ENCODE data around the gene PPP1CC. TPM values are rescaled to one million over a fixed set of nuclear protein-coding genes. Genes with fewer than 3 reads are reported as not detected.
"Not testable (repeated sequence)": the region's sequence is repeated elsewhere in the genome, so short reads cannot be mapped to it uniquely, and the experiment has no call there.

PPP1CC gene
- total RNA-seq, 1 experiment from 2014 or later: 154 TPM

- Histone ChIP-seq H3K36me3 (peaks cover 13% of the 10 kb centered on the region), H3K4me1 (replicated peaks) (peaks cover 34% of the 10 kb centered on the region), H3K9me3 (replicated peaks) (no peaks in the 10 kb centered on the region), H3K27me3 (replicated peaks) (no peaks in the 10 kb centered on the region), H3K4me3 (no peak overlapping the region), H3K27ac (no peak overlapping the region)
- peak; percentile 69 to 81 for DNase-seq (ENCODE audit: low read depth in 1 of 2, low spot score in 2 of 2)
These were observed 1.5 kb upstream of the PPP1CC start for GRCh38 chr12:110744151-110744571.

- peaks cover 15% of the 10 kb centered on the region for H3K36me3 ChIP-seq
- peaks cover 37% of the 10 kb centered on the region for H3K4me1 ChIP-seq (replicated peaks)
- no peaks in the 10 kb centered on the region for H3K27me3 ChIP-seq (replicated peaks)
- DNase-seq (ENCODE audit: low read depth in 1 of 2, low spot score in 2 of 2): peak in 1 of 2 experiments; percentile 25
- H3K9me3 ChIP-seq (replicated peaks): no peaks in the 10 kb centered on the region
- no peak overlapping the region for H3K27ac ChIP-seq
- peak overlapping the region; percentile 91 for H3K4me3 ChIP-seq
These were observed 941 bp upstream of the PPP1CC start for GRCh38 chr12:110743571-110744093.

- Histone ChIP-seq H3K27me3 (replicated peaks) (no peaks in the 10 kb centered on the region), H3K27ac (peak overlapping the region; percentile 98), H3K4me3 (peak overlapping the region; percentile 91), H3K9me3 (replicated peaks) (no peaks in the 10 kb centered on the region), H3K4me1 (replicated peaks) (peaks cover 51% of the 10 kb centered on the region), H3K36me3 (peaks cover 28% of the 10 kb centered on the region)
- DNase-seq (ENCODE audit: low read depth in 1 of 2, low spot score in 2 of 2): peak; percentile 40 to 54
These were observed 484 bp downstream of the PPP1CC start for GRCh38 chr12:110742096-110742717.

GRCh38 chr12:110741341-110742095 lies 1.2 kb downstream of the PPP1CC start:
- Histone ChIP-seq H3K9me3 (replicated peaks) (no peaks in the 10 kb centered on the region), H3K27me3 (replicated peaks) (no peaks in the 10 kb centered on the region), H3K36me3 (peaks cover 28% of the 10 kb centered on the region), H3K27ac (peak overlapping the region; percentile 98), H3K4me1 (replicated peaks) (peaks cover 58% of the 10 kb centered on the region), H3K4me3 (peak overlapping the region; percentile 91)
- peak in 1 of 2 experiments; percentile 39 for DNase-seq (ENCODE audit: low read depth in 1 of 2, low spot score in 2 of 2)

- H3K4me1 ChIP-seq (replicated peaks): peaks cover 56% of the 10 kb centered on the region
- DNase-seq (ENCODE audit: low read depth in 1 of 2, low spot score in 2 of 2): no peak
These were observed 2.8 kb downstream of the PPP1CC start for GRCh38 chr12:110739894-110740293.

GRCh38 chr12:110739488-110739887 lies 3.2 kb downstream of the PPP1CC start:
- no peak overlapping the region for H3K27ac ChIP-seq
- H3K9me3 ChIP-seq (replicated peaks): no peaks in the 10 kb centered on the region
- H3K4me3 ChIP-seq: no peak overlapping the region
- H3K4me1 ChIP-seq (replicated peaks): peaks cover 52% of the 10 kb centered on the region
- no peaks in the 10 kb centered on the region for H3K27me3 ChIP-seq (replicated peaks)
- no peak for DNase-seq (ENCODE audit: low read depth in 1 of 2, low spot score in 2 of 2)
- H3K36me3 ChIP-seq: peaks cover 45% of the 10 kb centered on the region

More at GRCh38 chr12:110739894-110740293, 2.8 kb downstream of the PPP1CC start:
- H3K9me3 ChIP-seq (replicated peaks): no peaks in the 10 kb centered on the region
- H3K36me3 ChIP-seq: peaks cover 43% of the 10 kb centered on the region
- no peak overlapping the region for H3K27ac ChIP-seq
- H3K4me3 ChIP-seq: no peak overlapping the region
- H3K27me3 ChIP-seq (replicated peaks): no peaks in the 10 kb centered on the region

GRCh38 chr12:110737532-110737931 lies 5.2 kb downstream of the PPP1CC start:
- no peaks in the 10 kb centered on the region for H3K9me3 ChIP-seq (replicated peaks)
- H3K27me3 ChIP-seq (replicated peaks): no peaks in the 10 kb centered on the region
- no peak for DNase-seq (ENCODE audit: low read depth in 1 of 2, low spot score in 2 of 2)
- H3K4me1 ChIP-seq (replicated peaks): peaks cover 36% of the 10 kb centered on the region
- H3K4me3 ChIP-seq: no peak overlapping the region
- H3K27ac ChIP-seq: peak overlapping the region; percentile 20; the same call in 1 of the 2 replicates
- H3K36me3 ChIP-seq: peaks cover 63% of the 10 kb centered on the region

- peak overlapping the region; percentile 20 for H3K27ac ChIP-seq
- not testable (repeated sequence) for H3K9me3 ChIP-seq (replicated peaks); H3K4me3 ChIP-seq; H3K27me3 ChIP-seq (replicated peaks)
- DNase-seq (ENCODE audit: low read depth in 1 of 2, low spot score in 2 of 2): peak; percentile 58 to 59
- H3K36me3 ChIP-seq: peaks cover 66% of the 10 kb centered on the region
- H3K4me1 ChIP-seq (replicated peaks): peaks cover 36% of the 10 kb centered on the region
These were observed 5.7 kb downstream of the PPP1CC start for GRCh38 chr12:110737016-110737415.

GRCh38 chr12:110733900-110734299 lies 8.8 kb downstream of the PPP1CC start:
- H3K27me3 ChIP-seq (replicated peaks): no peaks in the 10 kb centered on the region
- no peak overlapping the region for H3K27ac ChIP-seq
- H3K36me3 ChIP-seq: peaks cover 84% of the 10 kb centered on the region
- no peaks in the 10 kb centered on the region for H3K9me3 ChIP-seq (replicated peaks)
- DNase-seq (ENCODE audit: low read depth in 1 of 2, low spot score in 2 of 2): no peak
- H3K4me1 ChIP-seq (replicated peaks): peaks cover 28% of the 10 kb centered on the region
- no peak overlapping the region for H3K4me3 ChIP-seq

- no peak for DNase-seq (ENCODE audit: low read depth in 1 of 2, low spot score in 2 of 2)
- H3K27ac ChIP-seq: no peak overlapping the region
These were observed 9.5 kb downstream of the PPP1CC start for GRCh38 chr12:110733089-110733715.

GRCh38 chr12:110732572-110732971 lies 10.1 kb downstream of the PPP1CC start:
- Histone ChIP-seq H3K9me3 (replicated peaks) (no peaks in the 10 kb centered on the region), H3K36me3 (peaks cover 83% of the 10 kb centered on the region), H3K27ac (no peak overlapping the region), H3K4me3 (no peak overlapping the region), H3K27me3 (replicated peaks) (no peaks in the 10 kb centered on the region), H3K4me1 (replicated peaks) (peaks cover 15% of the 10 kb centered on the region)
- no peak for DNase-seq (ENCODE audit: low read depth in 1 of 2, low spot score in 2 of 2)

More at GRCh38 chr12:110733089-110733715, 9.5 kb downstream of the PPP1CC start:
- Histone ChIP-seq H3K4me3 (no peak overlapping the region), H3K36me3 (peaks cover 84% of the 10 kb centered on the region), H3K4me1 (replicated peaks) (peaks cover 21% of the 10 kb centered on the region), H3K9me3 (replicated peaks) (no peaks in the 10 kb centered on the region), H3K27me3 (replicated peaks) (no peaks in the 10 kb centered on the region)

- no peaks in the 10 kb centered on the region for H3K27me3 ChIP-seq (replicated peaks)
- H3K4me3 ChIP-seq: no peak overlapping the region
- no peak overlapping the region for H3K27ac ChIP-seq
- H3K4me1 ChIP-seq (replicated peaks): peaks cover 4% of the 10 kb centered on the region; the same call in 1 of the 2 replicates
- H3K9me3 ChIP-seq (replicated peaks): no peaks in the 10 kb centered on the region
- H3K36me3 ChIP-seq: peaks cover 92% of the 10 kb centered on the region
- DNase-seq (ENCODE audit: low read depth in 1 of 2, low spot score in 2 of 2): no peak
These were observed 11.2 kb downstream of the PPP1CC start for GRCh38 chr12:110731479-110731878.

- Histone ChIP-seq H3K36me3 (peaks cover 95% of the 10 kb centered on the region), H3K4me3 (no peak overlapping the region), H3K9me3 (replicated peaks) (no peaks in the 10 kb centered on the region), H3K27me3 (replicated peaks) (no peaks in the 10 kb centered on the region), H3K27ac (no peak overlapping the region), H3K4me1 (replicated peaks) (no peaks in the 10 kb centered on the region)
- no peak for DNase-seq (ENCODE audit: low read depth in 1 of 2, low spot score in 2 of 2)
These were observed 14.1 kb downstream of the PPP1CC start for GRCh38 chr12:110728628-110729027.
